ENCODE results near the gene PRDM16.

Gene PRDM16

DNA sequence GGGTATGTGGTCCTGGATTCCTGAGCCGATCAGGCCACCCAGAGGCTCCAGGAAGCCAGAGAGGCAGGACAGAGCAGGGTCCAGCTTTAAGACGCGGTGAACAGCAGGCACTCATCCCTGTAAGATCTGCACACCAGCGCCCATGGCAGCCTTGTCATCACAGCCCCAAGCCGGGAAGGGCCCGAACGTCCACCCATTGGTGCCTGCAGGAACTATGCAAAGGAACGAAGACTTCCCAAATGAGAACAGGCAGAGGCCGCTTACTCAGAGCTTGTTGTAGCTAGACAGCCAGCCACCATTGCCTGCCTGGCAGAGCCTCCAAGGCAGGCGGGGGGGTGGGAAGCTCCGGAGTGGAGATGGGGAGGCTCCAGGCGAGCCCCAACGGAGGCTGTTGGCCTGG, 373.3 kb downstream of the PRDM16 start (continued):
- no peak for TF ChIP-seq ZNF529 (tag by site-specific recombination; IDR thresholded peaks at IDR 0.05; ENCODE audit: insufficient replicate concordance)
- no peak for TF ChIP-seq ZNF600 (tag by site-specific recombination; IDR thresholded peaks at IDR 0.05)
- no peak for TF ChIP-seq ZBTB26 (tag by site-specific recombination; optimal IDR thresholded peaks at IDR 0.05)

- TF ChIP-seq HIC1 (tag by site-specific recombination; IDR thresholded peaks at IDR 0.05) = no peak
- Histone ChIP-seq H3K4me1 (ENCODE audit: control insufficient read depth, insufficient read depth, low read length) (no peaks in the 10 kb centered on the region), H3K9me3 (ENCODE audit: control insufficient read depth, insufficient read depth, low read depth, low read length) (no peaks in the 10 kb centered on the region), H3K4me3 (ENCODE audit: low read depth, low read length) (no peak overlapping the region), H3K27ac (ENCODE audit: extremely low read depth, low read depth, low read length) (no peak overlapping the region), H3K36me3 (ENCODE audit: control insufficient read depth in 2 of 2, insufficient read depth in 1 of 2, low read length in 2 of 2) (no peaks in the 10 kb centered on the region)
- POLR2A ChIA-PET = no interaction called here
- CTCF ChIA-PET = interaction anchor here (0.6 to 3.2 kb wide), 4 partner anchors 10 to 419 kb away, joined by 3 to 19 read pairs (median 10); no protein-coding TSS in a partner anchor
These were observed 373.9 kb downstream of the PRDM16 start for GRCh38 chr1:3442901-3443300.

- no peaks in the 10 kb centered on the region for H3K36me3 ChIP-seq (ENCODE audit: control insufficient read depth in 2 of 2, insufficient read depth in 1 of 2, low read length in 2 of 2)
- H3K9me3 ChIP-seq (ENCODE audit: control insufficient read depth, insufficient read depth, low read depth, low read length) = no peaks in the 10 kb centered on the region
- ChIA-PET CTCF (interaction anchor here (2.5 kb wide), 1 partner anchor 9 kb away, joined by 15 read pairs; no protein-coding TSS in a partner anchor), POLR2A (no interaction called here)
- no peak overlapping the region for H3K27ac ChIP-seq (ENCODE audit: extremely low read depth, low read depth, low read length)
- no peak for TF ChIP-seq ZNF596 (tag by site-specific recombination; IDR thresholded peaks at IDR 0.05)
- no peak for TF ChIP-seq ZNF19 (tag by site-specific recombination; IDR thresholded peaks at IDR 0.05; ENCODE audit: low read depth)
- TF ChIP-seq ZNF560 (tag by site-specific recombination; IDR thresholded peaks at IDR 0.05; ENCODE audit: borderline replicate concordance) = no peak
- no peak for TF ChIP-seq ZNF132 (tag by site-specific recombination; IDR thresholded peaks at IDR 0.05; ENCODE audit: borderline replicate concordance)
- no peak for TF ChIP-seq ZNF114 (tag by site-specific recombination; IDR thresholded peaks at IDR 0.05)
- TF ChIP-seq ZNF214 (tag by site-specific recombination; IDR thresholded peaks at IDR 0.05; ENCODE audit: borderline replicate concordance) = no peak
- no peak for TF ChIP-seq ZFHX2 (tag by site-specific recombination; conservative IDR thresholded peaks at IDR 0.05)
- TF ChIP-seq GLI2 (tag by site-specific recombination; IDR thresholded peaks at IDR 0.05; ENCODE audit: borderline replicate concordance, low read depth) = no peak
- no peak for TF ChIP-seq ZNF555 (tag by site-specific recombination; conservative IDR thresholded peaks at IDR 0.05)
- TF ChIP-seq ZNF544 (tag by site-specific recombination; IDR thresholded peaks at IDR 0.05) = no peak
- TF ChIP-seq ZNF692 (tag by site-specific recombination; IDR thresholded peaks at IDR 0.05) = no peak
- no peak for TF ChIP-seq ZNF658 (tag by site-specific recombination; IDR thresholded peaks at IDR 0.05)
- no peak for TF ChIP-seq TCF7L2 (IDR thresholded peaks at IDR 0.05; ENCODE audit: borderline replicate concordance, low read depth, low read length)
- TF ChIP-seq ZNF423 (tag by site-specific recombination; IDR thresholded peaks at IDR 0.05) = no peak
- TF ChIP-seq SCRT2 (tag by site-specific recombination; IDR thresholded peaks at IDR 0.05) = no peak
- no peak for TF ChIP-seq ZNF561 (tag by site-specific recombination; IDR thresholded peaks at IDR 0.05; ENCODE audit: borderline replicate concordance)
- no peaks in the 10 kb centered on the region for H3K4me1 ChIP-seq (ENCODE audit: control insufficient read depth, insufficient read depth, low read length)
- no peak overlapping the region for H3K4me3 ChIP-seq (ENCODE audit: low read depth, low read length)
These were observed 374.8 kb downstream of the PRDM16 start for GRCh38 chr1:3443807-3444206.
